KOPT-K1 (cell line): ENCODE data around the gene ITGA5.

Experiments
- H3K27ac ChIP-seq: fragments of 200-600 bp; sonication (generic); 2 replicates; pipeline ENCODE4 v1.5.1; 2016; ENCODE audit warnings: antibody characterized with exemption, mild to moderate bottlenecking, low read depth, low read length; ENCODE audit not compliant: poor library complexity, severe bottlenecking
- H3K36me3 ChIP-seq: fragments of 200-600 bp; sonication (generic); 2 replicates; pipeline ENCODE4 v1.5.1; 2017; ENCODE audit warnings: antibody characterized with exemption, mild to moderate bottlenecking, low read length, moderate library complexity; ENCODE audit not compliant: insufficient read depth
- H3K9me3 ChIP-seq: fragments of 200-600 bp; sonication (generic); 2 replicates; pipeline ENCODE4 v1.5.1; 2017; ENCODE audit warnings: antibody characterized with exemption, low read length, mild to moderate bottlenecking; ENCODE audit not compliant: insufficient read depth, poor library complexity, severe bottlenecking

The ITGA5 gene

DNA sequence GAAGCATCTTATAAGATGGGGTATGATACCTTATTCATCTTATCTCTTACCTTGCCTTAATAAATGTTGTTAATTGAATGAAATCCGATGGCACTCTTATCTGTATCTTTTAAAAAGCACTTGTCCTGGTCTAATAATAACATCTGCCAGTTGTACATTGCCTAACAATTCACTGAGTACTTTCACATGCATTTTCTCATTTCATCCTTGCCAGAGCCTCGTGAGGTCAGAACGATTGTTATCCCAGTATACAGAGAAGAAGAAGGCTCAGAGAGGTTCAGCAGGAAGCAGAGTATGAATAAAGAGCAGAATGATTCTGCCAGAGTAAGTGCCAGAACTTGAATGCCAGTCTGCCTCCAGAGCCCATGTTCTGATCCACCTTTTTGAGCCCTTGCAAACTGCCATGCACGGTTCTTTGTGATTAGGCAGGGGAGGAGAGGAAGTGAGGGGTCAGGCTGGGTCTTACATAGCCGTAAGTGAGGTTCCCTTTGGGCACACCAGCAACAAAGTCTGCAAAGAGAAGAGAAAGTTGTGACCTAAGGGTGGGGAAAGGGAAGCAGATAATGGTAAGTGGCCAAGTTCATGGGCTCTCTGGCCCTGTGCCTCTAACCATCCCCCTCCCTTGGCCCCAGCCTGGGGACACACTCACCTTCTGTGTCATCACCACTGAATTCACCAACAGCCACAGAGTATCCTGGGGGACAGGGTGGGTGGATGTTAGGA, 11.7 kb downstream of the ITGA5 start:
- H3K36me3 ChIP-seq = peaks cover 92% of the 10 kb centered on the region
- H3K27ac ChIP-seq = no peak overlapping the region
- H3K9me3 ChIP-seq = no peaks in the 10 kb centered on the region

DNA sequence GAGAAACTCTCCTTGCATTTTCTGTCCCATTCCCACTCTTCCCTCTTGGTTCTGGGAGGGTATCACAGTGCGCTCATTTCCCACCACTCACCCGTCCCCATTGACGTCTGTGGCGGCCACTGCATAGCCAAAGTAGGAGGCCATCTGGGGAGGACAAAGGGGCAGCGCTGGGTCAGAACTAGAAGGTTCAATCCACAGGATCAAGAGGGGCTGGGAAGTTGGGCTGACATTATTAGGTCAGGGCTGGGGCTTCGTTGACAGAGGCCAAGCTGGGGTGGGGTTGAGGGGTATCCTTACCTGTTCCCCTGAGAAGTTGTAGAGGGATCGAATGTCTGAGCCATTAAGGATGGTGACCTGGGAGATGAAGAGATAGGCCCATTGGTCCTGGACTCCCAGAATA, 13.5 kb downstream of the ITGA5 start:
- Histone ChIP-seq H3K27ac (no peak overlapping the region), H3K9me3 (no peaks in the 10 kb centered on the region), H3K36me3 (peaks cover 100% of the 10 kb centered on the region)

- H3K36me3 ChIP-seq = peaks cover 100% of the 10 kb centered on the region
- no peaks in the 10 kb centered on the region for H3K9me3 ChIP-seq
- no peak overlapping the region for H3K27ac ChIP-seq
These were observed 14.0 kb downstream of the ITGA5 start for GRCh38 chr12:54405106-54405505.

DNA sequence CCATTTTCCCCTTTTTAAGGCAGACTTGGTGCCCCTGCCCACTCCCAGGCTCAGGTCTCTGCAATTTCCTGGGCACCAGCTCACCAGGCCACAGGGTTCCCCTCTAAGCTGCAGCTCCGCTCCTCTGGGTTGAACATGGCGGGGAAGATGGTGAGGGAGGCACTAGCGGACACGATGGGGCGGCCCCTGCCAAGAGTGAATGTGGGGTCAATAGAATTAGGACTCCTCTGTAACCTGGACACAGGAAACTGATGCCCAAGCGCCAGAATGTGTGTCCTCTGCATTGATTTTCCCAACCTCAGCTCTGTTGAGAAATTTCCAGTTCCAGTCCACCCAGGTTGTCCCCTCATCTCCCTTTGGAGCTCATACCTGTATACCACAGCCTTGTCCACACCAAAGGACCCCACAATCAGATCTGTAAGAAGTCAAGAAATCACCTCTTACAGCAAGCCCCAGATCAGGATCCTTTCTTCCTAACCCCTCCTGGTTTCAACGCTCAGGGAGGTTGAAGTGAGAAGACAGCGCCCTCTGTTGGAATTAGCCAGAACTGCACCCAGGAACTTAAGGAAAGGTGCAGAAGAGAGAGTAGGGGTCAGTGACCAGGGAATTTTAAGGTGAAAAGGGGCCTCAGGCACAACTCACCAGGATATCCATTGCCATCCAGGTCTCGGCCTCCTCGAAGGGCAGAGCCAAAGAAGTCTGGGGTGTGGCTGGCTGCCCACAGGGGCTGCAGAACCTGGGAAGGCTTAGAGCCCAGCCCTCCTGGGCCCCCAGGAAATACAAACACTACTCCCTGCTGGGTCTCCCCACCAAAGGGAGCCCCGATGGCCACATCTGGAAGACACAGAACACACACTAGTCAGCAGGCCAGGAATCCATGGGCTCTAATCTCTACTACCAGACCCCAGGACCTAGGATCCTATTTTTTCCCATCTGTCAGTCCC, 14.7 kb downstream of the ITGA5 start:
- Histone ChIP-seq H3K36me3 (peaks cover 100% of the 10 kb centered on the region), H3K9me3 (no peaks in the 10 kb centered on the region), H3K27ac (no peak overlapping the region)

GRCh38 chr12:54401119-54401518, 17.9 kb downstream of the ITGA5 start:
- H3K36me3 ChIP-seq = peaks cover 100% of the 10 kb centered on the region
- H3K9me3 ChIP-seq = no peaks in the 10 kb centered on the region
- no peak overlapping the region for H3K27ac ChIP-seq

DNA sequence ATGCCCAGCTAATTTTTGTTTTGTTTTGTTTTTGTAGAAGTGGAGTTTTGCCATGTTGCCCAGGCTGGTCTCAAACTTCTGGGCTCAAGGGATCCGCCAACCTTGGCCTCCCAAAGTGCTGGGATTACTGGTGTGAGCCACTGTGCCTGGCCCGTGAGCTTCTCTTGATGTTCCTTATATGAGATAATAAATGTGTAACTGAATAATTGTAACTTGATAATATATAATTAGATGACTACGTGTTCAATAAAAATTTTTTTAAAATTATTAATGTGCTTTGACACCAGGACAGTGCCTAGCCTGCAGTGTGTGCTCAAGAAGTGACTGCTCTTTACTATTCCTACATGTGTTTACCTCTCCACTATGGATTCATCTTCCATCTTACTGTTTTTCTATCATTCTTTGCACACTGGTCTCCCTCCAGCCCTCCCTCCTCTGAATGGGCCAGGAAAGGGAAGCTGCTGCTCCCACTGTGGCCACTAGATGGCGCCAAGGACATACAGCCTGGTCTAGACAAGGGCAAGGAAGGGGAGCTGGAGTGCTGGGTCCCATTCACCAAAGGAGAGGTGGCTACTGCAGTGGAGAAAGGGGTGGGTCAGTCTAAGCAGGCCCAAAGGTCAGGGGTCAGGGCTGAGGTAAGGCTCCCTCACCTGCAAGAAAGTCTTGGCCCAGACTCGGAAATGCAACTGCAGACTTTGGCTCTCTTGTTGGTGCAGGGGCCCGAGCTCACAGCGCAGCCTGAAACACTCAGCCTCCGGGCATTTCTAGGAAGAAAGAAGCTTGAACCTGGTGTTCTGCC, 19.9 kb downstream of the ITGA5 start:
- Histone ChIP-seq H3K36me3 (peaks cover 100% of the 10 kb centered on the region), H3K27ac (no peak overlapping the region), H3K9me3 (no peaks in the 10 kb centered on the region)

DNA sequence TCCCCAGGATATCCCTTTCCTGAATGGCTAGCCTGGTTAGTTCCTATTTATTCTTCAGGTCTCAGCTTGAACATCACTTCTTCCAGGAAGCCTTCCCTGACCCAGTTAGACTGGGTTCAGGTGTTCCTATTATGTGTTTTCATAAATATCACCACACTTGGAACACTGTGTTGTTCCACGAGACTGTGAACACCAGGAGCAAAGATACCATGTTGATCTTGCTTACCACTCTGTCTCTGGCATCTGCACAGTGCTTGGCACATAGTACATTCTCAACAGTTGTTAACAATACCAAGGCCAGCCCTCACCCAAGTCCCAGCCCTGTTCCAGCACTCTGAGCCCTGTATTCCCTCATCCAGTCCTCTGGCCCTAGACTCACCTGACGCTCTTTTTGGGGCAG, 20.8 kb downstream of the ITGA5 start:
- Histone ChIP-seq H3K9me3 (no peaks in the 10 kb centered on the region), H3K27ac (no peak overlapping the region), H3K36me3 (peaks cover 94% of the 10 kb centered on the region)

DNA sequence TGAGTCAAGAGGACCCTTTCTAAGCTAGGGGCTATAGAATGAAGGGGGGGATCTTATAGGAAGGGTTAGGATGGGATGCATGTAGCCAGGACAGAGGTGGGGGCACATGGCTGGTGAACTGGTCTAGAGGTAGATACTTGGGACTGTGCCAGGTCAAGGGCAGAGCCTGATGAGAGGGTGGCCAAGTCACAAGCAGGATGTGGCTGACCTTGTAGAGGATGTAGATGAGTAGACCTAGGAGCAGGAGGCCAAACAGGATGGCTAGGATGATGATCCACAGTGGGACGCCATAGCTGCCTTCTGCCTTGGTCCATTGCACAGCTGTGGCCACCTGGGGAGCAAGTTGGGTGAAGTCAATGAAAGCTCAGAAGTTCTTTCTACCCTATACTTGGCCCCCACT, 21.9 kb downstream of the ITGA5 start:
- H3K9me3 ChIP-seq = no peaks in the 10 kb centered on the region
- H3K36me3 ChIP-seq = peaks cover 83% of the 10 kb centered on the region
- no peak overlapping the region for H3K27ac ChIP-seq

DNA sequence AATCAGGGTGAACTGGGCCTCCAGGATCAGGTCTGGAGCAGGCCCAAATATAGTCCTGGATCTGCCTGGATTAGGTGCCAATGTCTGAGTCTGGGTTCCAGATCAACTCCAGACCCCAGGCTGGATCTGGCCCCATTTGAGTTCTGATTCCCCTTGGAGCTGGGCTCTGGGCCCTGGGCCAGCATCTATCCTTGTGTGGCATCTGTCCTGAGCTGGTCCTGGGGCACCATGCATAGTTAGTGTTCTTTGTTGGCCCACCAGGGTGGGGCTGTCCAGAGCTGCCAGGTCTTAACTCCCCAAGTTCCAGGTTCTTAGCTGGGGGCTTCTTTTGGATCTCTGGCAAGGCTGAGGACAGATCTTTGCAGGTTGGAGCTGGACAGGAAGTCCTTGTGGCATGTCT, 23.5 kb downstream of the ITGA5 start:
- Histone ChIP-seq H3K27ac (no peak overlapping the region), H3K9me3 (no peaks in the 10 kb centered on the region), H3K36me3 (peaks cover 67% of the 10 kb centered on the region)

DNA sequence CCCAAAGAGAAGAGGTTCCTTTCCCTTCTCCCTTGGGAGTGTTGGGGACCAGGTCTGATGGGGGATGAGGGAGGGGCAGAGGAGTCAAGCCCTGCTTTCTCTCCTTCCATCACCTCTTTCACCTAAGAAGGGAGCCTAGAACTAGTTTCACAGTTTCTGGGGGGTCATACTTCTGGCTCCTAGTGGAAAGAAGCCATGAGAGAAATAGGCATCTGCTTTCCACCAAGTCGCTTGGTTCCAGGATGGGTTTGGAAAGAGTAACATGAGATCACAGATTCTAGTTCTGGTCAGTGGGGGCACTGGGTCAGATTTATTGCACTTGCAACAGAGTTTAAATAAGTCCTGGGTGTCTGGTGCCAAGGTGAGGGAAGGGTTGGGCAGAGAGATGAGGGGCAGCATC, 24.1 kb downstream of the ITGA5 start:
- Histone ChIP-seq H3K36me3 (peaks cover 62% of the 10 kb centered on the region), H3K9me3 (no peaks in the 10 kb centered on the region), H3K27ac (no peak overlapping the region)

- H3K27ac ChIP-seq = no peak overlapping the region
- peaks cover 55% of the 10 kb centered on the region for H3K36me3 ChIP-seq
- no peaks in the 10 kb centered on the region for H3K9me3 ChIP-seq
These were observed 24.8 kb downstream of the ITGA5 start for GRCh38 chr12:54394281-54394719.

GRCh38 chr12:54393743-54394142, 25.3 kb downstream of the ITGA5 start:
- Histone ChIP-seq H3K36me3 (peaks cover 49% of the 10 kb centered on the region), H3K27ac (no peak overlapping the region), H3K9me3 (no peaks in the 10 kb centered on the region)

GRCh38 chr12:54393207-54393609, 25.9 kb downstream of the ITGA5 start:
- Histone ChIP-seq H3K9me3 (no peaks in the 10 kb centered on the region), H3K27ac (no peak overlapping the region), H3K36me3 (peaks cover 44% of the 10 kb centered on the region)

- H3K9me3 ChIP-seq = no peaks in the 10 kb centered on the region
- H3K36me3 ChIP-seq = peaks cover 38% of the 10 kb centered on the region
- no peak overlapping the region for H3K27ac ChIP-seq
These were observed 26.4 kb downstream of the ITGA5 start for GRCh38 chr12:54392485-54393206.
